H1 (cell line): Measurements from ENCODE around the gene RPS6KL1. TPM values are rescaled to one million over a fixed set of nuclear protein-coding genes. Genes with fewer than 3 reads are reported as not detected.

ENCODE experiments used
- CTCF ChIA-PET: fragments of 300-600 bp; sonication (Branson Sonifier 250); formaldehyde crosslinking; loops from one replicate; lab custom pipeline; 2021; ENCODE audit not compliant: partially characterized antibody; lab: Charles Lee
- POLR2A ChIA-PET: fragments of 300-600 bp; sonication (Branson Sonifier 250); formaldehyde crosslinking; loops from one replicate; lab custom pipeline; 2021; ENCODE audit warnings: inconsistent platforms; ENCODE audit not compliant: partially characterized antibody; lab: Charles Lee
- DNase-seq, 2 experiments: peaks; one replicate each; pipeline versions ENCODE4 v3.0.0 to v3.0.0-alpha.2; 2010 to 2022; ENCODE audit warnings: low spot score in 2 of 2, low read depth in 1 of 2, mixed read lengths in 1 of 2
- FAIRE-seq: peaks from 2 replicates; lab custom pipeline; 2011; peaks lifted over from hg19 to GRCh38; lab: Jason Lieb, UNC
- H2AFZ ChIP-seq: 2 replicates; pipeline ENCODE4 v1.8.1; 2012; ENCODE audit warnings: low read length, inconsistent platforms
- H2AK5ac ChIP-seq: 2 replicates; pipeline ENCODE4 v1.6.1; 2013; ENCODE audit warnings: low read depth, low read length
- H2BK120ac ChIP-seq: replicated peaks from 2 replicates; pipeline ENCODE3; 2013; ENCODE audit warnings: low read depth, low read length, inconsistent platforms
- H2BK12ac ChIP-seq: 2 replicates; pipeline ENCODE4 v1.6.1; 2013; ENCODE audit warnings: low read depth, low read length
- H2BK15ac ChIP-seq: 2 replicates; pipeline ENCODE4 v1.6.1; 2013; ENCODE audit warnings: low read length
- H2BK20ac ChIP-seq: 2 replicates; pipeline ENCODE4 v1.6.1; 2013; ENCODE audit warnings: low read length
- H2BK5ac ChIP-seq: 2 replicates; pipeline ENCODE4 v1.6.1; 2013; ENCODE audit warnings: low read depth, low read length
- H3K14ac ChIP-seq: 2 replicates; pipeline ENCODE4 v1.6.1; 2013; ENCODE audit warnings: inconsistent platforms; ENCODE audit not compliant: insufficient read length
- H3K18ac ChIP-seq: 2 replicates; pipeline ENCODE4 v1.6.1; 2013; ENCODE audit warnings: low read length; ENCODE audit errors: extremely low read depth
- H3K23ac ChIP-seq: 2 replicates; pipeline ENCODE4 v1.6.1; 2013; ENCODE audit warnings: inconsistent platforms; ENCODE audit not compliant: insufficient read length
- H3K23me2 ChIP-seq: 2 replicates; pipeline ENCODE4 v1.6.1; 2013; ENCODE audit warnings: low read depth, low read length
- H3K27ac ChIP-seq: 2 replicates; pipeline ENCODE4 v1.6.1; 2011; ENCODE audit warnings: low read depth, low read length, inconsistent platforms
- H3K27me3 ChIP-seq, 4 experiments: replicated peaks in 1 of 4; 1 replicate in 1 of 4; 2 replicates in 3 of 4; pipeline versions ENCODE4 v1.6.1 to v1.8.1; 2011 to 2013; ENCODE audit warnings: low read length in 3 of 4, mild to moderate bottlenecking in 3 of 4, inconsistent platforms in 2 of 4, mixed read lengths in 2 of 4, moderate library complexity in 1 of 4; ENCODE audit not compliant: control insufficient read depth in 3 of 4, insufficient read depth in 3 of 4; ENCODE audit errors: extremely low read depth in 1 of 4
- H3K36me3 ChIP-seq, 4 experiments: 2 replicates each; pipeline versions ENCODE4 v1.6.1 to v1.8.1; 2011 to 2013; ENCODE audit warnings: mild to moderate bottlenecking in 4 of 4, low read length in 3 of 4, moderate library complexity in 2 of 4, control low read depth in 1 of 4, inconsistent platforms in 1 of 4; ENCODE audit not compliant: insufficient read depth in 4 of 4, control insufficient read depth in 2 of 4
- H3K4ac ChIP-seq: replicated peaks from 2 replicates; pipeline ENCODE3; 2013; ENCODE audit warnings: low read length, low read depth, mixed read lengths, inconsistent platforms; ENCODE audit not compliant: insufficient read length
- H3K4me1 ChIP-seq, 4 experiments: replicated peaks in 1 of 4; 1 replicate in 1 of 4; 2 replicates in 3 of 4; pipeline versions ENCODE4 v1.6.1 to v1.8.1; 2011 to 2013; ENCODE audit warnings: low read length in 3 of 4, inconsistent platforms in 2 of 4, mixed read lengths in 1 of 4; ENCODE audit not compliant: insufficient read depth in 4 of 4, control insufficient read depth in 3 of 4
- H3K4me2 ChIP-seq, 2 experiments: 2 replicates each; pipeline versions ENCODE4 v1.6.1 to v1.8.1; 2011 to 2013; ENCODE audit warnings: low read depth in 2 of 2, low read length in 2 of 2, control low read depth in 1 of 2, inconsistent platforms in 1 of 2, mild to moderate bottlenecking in 1 of 2; ENCODE audit not compliant: insufficient read depth in 1 of 2
- H3K4me3 ChIP-seq, 4 experiments: fragments of 200-600, 300-600 bp in 1 of 4; sonication (generic), shearing (Covaris generic), sonication (Bioruptor Twin) in 1 of 4; 2 replicates each; pipeline versions ENCODE4 v1.5.1 to v1.8.1; 2011 to 2016; ENCODE audit warnings: low read length in 4 of 4, low read depth in 3 of 4, control low read depth in 2 of 4, inconsistent platforms in 2 of 4, mild to moderate bottlenecking in 2 of 4, mixed read lengths in 1 of 4, moderate library complexity in 1 of 4; ENCODE audit not compliant: insufficient read depth in 2 of 4; ENCODE audit errors: extremely low read depth in 1 of 4
- H3K56ac ChIP-seq: replicated peaks from 2 replicates; pipeline ENCODE3; 2013; ENCODE audit warnings: low read depth, mild to moderate bottlenecking, mixed read lengths, low read length, inconsistent platforms; ENCODE audit not compliant: insufficient read length
- H3K79me1 ChIP-seq: 2 replicates; pipeline ENCODE4 v1.6.1; 2013; ENCODE audit warnings: low read depth, low read length, control low read depth
- H3K79me2 ChIP-seq, 2 experiments: 2 replicates each; pipeline versions ENCODE4 v1.6.1 to v1.8.1; 2012 to 2013; ENCODE audit warnings: low read length in 2 of 2, mild to moderate bottlenecking in 2 of 2, inconsistent platforms in 1 of 2; ENCODE audit not compliant: insufficient read depth in 2 of 2, control insufficient read depth in 1 of 2
- H3K9ac ChIP-seq, 4 experiments: replicated peaks in 1 of 4; 1 replicate in 1 of 4; 2 replicates in 3 of 4; pipeline versions ENCODE4 v1.6.1 to v1.8.1; 2011 to 2013; ENCODE audit warnings: low read depth in 3 of 4, low read length in 3 of 4, control low read depth in 2 of 4, mild to moderate bottlenecking in 2 of 4, moderate library complexity in 2 of 4, inconsistent platforms in 1 of 4; ENCODE audit errors: extremely low read depth in 1 of 4
- H3K9me3 ChIP-seq, 2 experiments: 2 replicates each; pipeline versions ENCODE4 v1.6.1 to v1.8.1; 2012 to 2013; ENCODE audit warnings: mild to moderate bottlenecking in 2 of 2, moderate library complexity in 2 of 2, control low read depth in 1 of 2, inconsistent platforms in 1 of 2, low read depth in 1 of 2, low read length in 1 of 2, mixed read lengths in 1 of 2; ENCODE audit not compliant: insufficient read depth in 2 of 2
- H4K20me1 ChIP-seq, 2 experiments: replicated peaks in 1 of 2; 2 replicates each; pipeline versions ENCODE3 to v1.8.1; 2011 to 2013; ENCODE audit warnings: inconsistent platforms in 2 of 2, low read length in 2 of 2, mild to moderate bottlenecking in 1 of 2; ENCODE audit not compliant: insufficient read depth in 2 of 2, control insufficient read depth in 1 of 2
- H4K5ac ChIP-seq: 2 replicates; pipeline ENCODE4 v1.6.1; 2013; ENCODE audit warnings: low read length, low read depth, mixed read lengths, inconsistent platforms; ENCODE audit not compliant: insufficient read length
- H4K8ac ChIP-seq: 2 replicates; pipeline ENCODE4 v1.8.0; 2013; ENCODE audit warnings: mild to moderate bottlenecking, moderate library complexity, low read length, inconsistent platforms; ENCODE audit not compliant: insufficient read depth; ENCODE audit errors: extremely low read depth
- H4K91ac ChIP-seq: replicated peaks from 2 replicates; pipeline ENCODE3; 2013; ENCODE audit warnings: low read length, mixed read lengths, inconsistent platforms; ENCODE audit not compliant: insufficient read length
- SP2 ChIP-seq: IDR thresholded peaks from 2 replicates; pipeline ENCODE4 v1.6.1; 2012; ENCODE audit warnings: mild to moderate bottlenecking, low read length, inconsistent platforms
- YY1 ChIP-seq: IDR thresholded peaks from 2 replicates; pipeline ENCODE4 v1.6.1; 2011; ENCODE audit warnings: low read depth, mild to moderate bottlenecking, low read length
- WGBS, 2 experiments: shearing (Covaris generic) in 1 of 2; methylation state at CpG; one replicate each; pipeline versions ENCODE4 v1.1.6 to v1.1.7; 2013 to 2015; ENCODE audit warnings: low lambda C conversion rate in 2 of 2, mixed read lengths in 2 of 2, inconsistent platforms in 1 of 2, low coverage in 1 of 2, missing lambda C conversion rate in 1 of 2; ENCODE audit not compliant: insufficient replicate concordance in 2 of 2, insufficient coverage in 1 of 2, insufficient read length in 1 of 2; ENCODE audit errors: extremely low coverage in 1 of 2, missing lambda C conversion rate in 1 of 2; 5-methylcytosine and 5-hydroxymethylcytosine counted together
- polyA plus RNA-seq, 7 experiments: library from polyadenylated mRNA; depleted of rRNA in 3 of 7; stranded (reverse) in 5 of 7; unstranded in 2 of 7; fragments of >200 nt in 5 of 7; fragments of 200-250 nt in 2 of 7; gene quantifications; 1 replicate in 5 of 7; 2 replicates in 1 of 7; 4 replicates in 1 of 7; pipeline versions ENCODE4 v1.2.1 to v1.2.3, GENCODE V29; 2011 to 2013; ENCODE audit warnings: missing spikeins in 2 of 7, mixed read lengths in 2 of 7
- total RNA-seq: library from RNA; stranded (reverse); fragmentation: NEBNext Ultra II Directional; extraction: Animal tissue kit (Norgen Biotek cat#: 25700); gene quantifications from 2 replicates; pipeline ENCODE4 v1.2.1, GENCODE V29; 2021

The RPS6KL1 gene
- total and polyA plus RNA-seq, 2 of the 8 experiments (the other 6 are each of a cell fraction or from before 2014, with no cell fraction given), result 9.8 to 13.8 TPM

DNA sequence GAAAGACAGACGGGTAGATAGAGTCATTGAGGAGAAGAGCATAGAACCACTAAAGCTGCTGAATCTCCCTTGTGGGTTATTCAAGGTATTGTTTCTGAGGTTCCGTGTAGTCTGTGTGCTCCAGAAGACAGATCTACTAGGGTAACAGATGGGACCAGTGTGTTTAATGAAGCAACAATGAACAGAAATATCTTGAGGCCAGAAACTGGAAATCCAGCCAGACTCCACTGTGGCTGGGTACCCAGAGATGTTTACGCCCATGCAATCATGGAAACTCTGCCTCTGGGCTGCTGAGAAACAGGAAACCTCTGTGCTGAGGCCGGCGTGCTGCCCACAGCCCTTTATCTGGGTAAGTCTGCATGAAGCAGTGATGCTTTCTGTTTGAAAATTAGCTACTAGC is 55.4 kb downstream of the RPS6KL1 start:
- H3K27ac ChIP-seq, result no peak overlapping the region
- ChIA-PET CTCF (interaction anchor here (1.2 to 17.9 kb wide), 6 partner anchors 11 to 221 kb away, joined by 4 to 364 read pairs (median 10); partner anchors contain the start of genes DLST and PROX2), POLR2A (interaction anchor here (2.6 kb wide), 1 partner anchor 15 kb away, joined by 12 read pairs; no protein-coding TSS in a partner anchor)
- no peak overlapping the region for H2BK5ac ChIP-seq
- FAIRE-seq, result no peak
- H3K4me1 ChIP-seq, result no peaks in the 10 kb centered on the region
- H3K4me3 ChIP-seq, result no peak overlapping the region
- H3K27me3 ChIP-seq, result no peaks in the 10 kb centered on the region
- no peak overlapping the region for H2BK20ac ChIP-seq
- no peaks in the 10 kb centered on the region for H3K23me2 ChIP-seq
- H3K9me3 ChIP-seq, result no peaks in the 10 kb centered on the region
- H2AK5ac ChIP-seq, result no peak overlapping the region
- H3K79me1 ChIP-seq, result no peaks in the 10 kb centered on the region
- H4K8ac ChIP-seq, result no peak overlapping the region
- H2BK12ac ChIP-seq, result no peak overlapping the region
- H4K20me1 ChIP-seq, result no peaks in the 10 kb centered on the region
- no peak overlapping the region for H2BK120ac ChIP-seq
- H4K91ac ChIP-seq, result no peak overlapping the region
- no peaks in the 10 kb centered on the region for H3K79me2 ChIP-seq
- no peak overlapping the region for H2BK15ac ChIP-seq
- H3K4ac ChIP-seq, result no peak overlapping the region
- WGBS, 2 experiments, result 83% methylated on average over 5 of the region's 5 CpGs; no CpG with 5 or more reads in 1 of the 2 experiments
- 0 out of 2 replicates have a peak overlapping the region, but pooled peaks have one; percentile 18 for H2AFZ ChIP-seq
- no peak overlapping the region for H3K9ac ChIP-seq
- no peak overlapping the region for H4K5ac ChIP-seq
- H3K36me3 ChIP-seq, result no peaks in the 10 kb centered on the region
- no peak overlapping the region for H3K4me2 ChIP-seq
- TF ChIP-seq SP2 (no peak), YY1 (no peak)
- TF ChIP-seq, all 59 proteins: peak for 0
- Histone ChIP-seq H3K23ac (no peak overlapping the region), H3K56ac (no peak overlapping the region), H3K14ac (no peak overlapping the region), H3K18ac (no peak overlapping the region)
- no peak for DNase-seq
